ENCODE results near the gene HDAC2. TPM values are rescaled to one million over a fixed set of nuclear protein-coding genes. Genes with fewer than 3 reads are reported as not detected.
"Not testable (repeated sequence)": the region's sequence is repeated elsewhere in the genome, so short reads cannot be mapped to it uniquely, and the experiment has no call there.

The HDAC2 gene
- total RNA-seq, 3 donors from 2014 or later, result 49.3 to 76.2 (median 61.9) TPM

GRCh38 chr6:113924312-113924723, 46.6 kb downstream of the HDAC2 start:
- no peak for ATAC-seq
- no peak for DNase-seq
- intact Hi-C loops (cut with DNase I, micrococcal nuclease), result no loop called here

GRCh38 chr6:113923526-113923925, 47.4 kb downstream of the HDAC2 start:
- Histone ChIP-seq H3K36me3 (ENCODE audit: low read depth) (no peaks in the 10 kb centered on the region), H3K4me3 (no peak overlapping the region), H3K9me3 (no peaks in the 10 kb centered on the region), H3K4me1 (ENCODE audit: low read depth) (no peaks in the 10 kb centered on the region)
- no peak for ATAC-seq
- no peak for DNase-seq
- no peak for TF ChIP-seq CTCF (IDR thresholded peaks at IDR 0.05)
- intact Hi-C loops (cut with DNase I, micrococcal nuclease), result no loop called here

More at GRCh38 chr6:113924312-113924723, 46.6 kb downstream of the HDAC2 start:
- no peaks in the 10 kb centered on the region for H3K4me1 ChIP-seq (ENCODE audit: low read depth)
- H3K36me3 ChIP-seq (ENCODE audit: low read depth), result no peaks in the 10 kb centered on the region
- TF ChIP-seq CTCF (IDR thresholded peaks at IDR 0.05), result no peak
- no peaks in the 10 kb centered on the region for H3K9me3 ChIP-seq
- H3K4me3 ChIP-seq, result no peak overlapping the region

GRCh38 chr6:113921299-113921904, 49.5 kb downstream of the HDAC2 start:
- ATAC-seq (no peak), DNase-seq (no peak)
- Histone ChIP-seq H3K4me1 (ENCODE audit: low read depth) (no peaks in the 10 kb centered on the region), H3K4me3 (no peak overlapping the region), H3K36me3 (ENCODE audit: low read depth) (no peaks in the 10 kb centered on the region), H3K9me3 (no peaks in the 10 kb centered on the region)
- no peak for TF ChIP-seq CTCF (IDR thresholded peaks at IDR 0.05)
- intact Hi-C loops (cut with DNase I, micrococcal nuclease), result no loop called here

- DNase-seq (no peak), ATAC-seq (no peak)
- intact Hi-C loops (cut with DNase I, micrococcal nuclease), result no loop called here
- TF ChIP-seq CTCF (IDR thresholded peaks at IDR 0.05), result no peak
- H3K4me1 ChIP-seq (ENCODE audit: low read depth), result no peaks in the 10 kb centered on the region
- no peak overlapping the region for H3K4me3 ChIP-seq
- H3K9me3 ChIP-seq, result no peaks in the 10 kb centered on the region
- H3K36me3 ChIP-seq (ENCODE audit: low read depth), result no peaks in the 10 kb centered on the region
Measured at GRCh38 chr6:113920663-113921267, 50.2 kb downstream of the HDAC2 start.

- intact Hi-C loops (cut with DNase I, micrococcal nuclease); DNase-seq; H3K4me1 ChIP-seq (ENCODE audit: low read depth); ATAC-seq; H3K9me3 ChIP-seq; H3K36me3 ChIP-seq (ENCODE audit: low read depth); H3K4me3 ChIP-seq: not testable (repeated sequence)
Measured at GRCh38 chr6:113910285-113910684, 60.7 kb downstream of the HDAC2 start.

GRCh38 chr6:113909224-113909856, 61.6 kb downstream of the HDAC2 start:
- no peaks in the 10 kb centered on the region for H3K9me3 ChIP-seq

More at GRCh38 chr6:113909224-113909856, 61.6 kb downstream of the HDAC2 start:
- no peaks in the 10 kb centered on the region for H3K4me1 ChIP-seq (ENCODE audit: low read depth)
- intact Hi-C loops (cut with DNase I, micrococcal nuclease), result no loop called here
- ATAC-seq, result no peak
- no peak overlapping the region for H3K4me3 ChIP-seq
- no peaks in the 10 kb centered on the region for H3K36me3 ChIP-seq (ENCODE audit: low read depth)
- DNase-seq, result peak in 1 of 3 donors; percentile 44
- peak; percentile 29 for TF ChIP-seq CTCF (IDR thresholded peaks at IDR 0.05)

Data from mucosa of descending colon (tissue), 3 donors.